GM21717 (cell line): ENCODE results near the gene ALG3.
A peak's percentile ranks its signal among the peaks of the same experiment; 100 is the strongest.
"Not testable (repeated sequence)": the region's sequence is repeated elsewhere in the genome, so short reads cannot be mapped to it uniquely, and the experiment has no call there.

ENCODE experiments used
- ATAC-seq: cut with Tn5 transposase; IDR thresholded peaks from one replicate; pipeline ENCODE4 v1.9.1; 2021; ENCODE audit warnings: mild to moderate bottlenecking, moderate library complexity; ENCODE audit not compliant: unreplicated experiment

ALG3 gene

DNA sequence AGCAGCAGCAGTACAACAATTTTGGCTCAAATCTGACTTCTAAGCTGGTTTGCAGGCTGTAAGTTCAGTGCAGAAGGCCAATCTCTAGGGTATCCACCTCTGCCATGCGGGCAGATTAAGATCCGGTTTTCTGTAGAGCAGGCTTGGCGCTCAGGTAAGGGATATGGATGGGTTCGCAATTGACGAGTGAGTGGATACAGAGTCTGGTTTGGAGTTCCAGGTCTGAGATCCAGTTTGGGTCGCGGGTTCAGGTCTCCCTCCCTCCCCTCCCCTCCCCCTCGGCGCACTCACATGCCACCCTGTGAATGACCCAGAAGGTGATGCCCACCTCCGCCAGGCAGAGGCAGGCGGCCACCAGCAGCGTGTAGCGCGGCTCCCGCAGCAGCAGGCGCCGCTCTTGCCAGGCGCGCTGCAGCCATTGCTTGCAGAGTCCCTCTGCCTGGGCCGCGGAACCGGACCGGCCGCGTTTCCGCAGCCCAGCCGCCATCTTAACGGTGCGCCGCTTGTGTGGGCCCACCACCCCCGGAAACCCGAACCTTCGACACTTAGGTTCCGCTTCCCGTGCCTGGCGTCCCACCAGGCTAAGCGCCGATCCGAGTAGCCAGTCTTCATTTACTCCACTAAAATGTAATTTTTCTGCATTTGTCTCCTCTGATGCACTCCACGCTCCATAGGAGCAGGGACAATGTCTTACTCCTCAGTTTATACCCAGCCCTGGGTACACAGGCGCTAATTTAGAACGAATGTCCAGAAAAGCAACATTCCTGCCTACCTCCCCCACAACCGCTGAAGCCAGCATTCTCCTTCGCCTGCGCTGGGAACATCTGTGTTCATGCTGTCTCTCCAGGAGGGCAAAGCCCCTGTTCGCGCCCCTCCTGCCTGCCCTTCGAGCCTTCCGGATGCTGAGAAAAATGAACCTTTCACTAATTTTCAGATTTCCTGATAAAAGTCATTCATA is at the start of gene ALG3:
ALG3 (minus strand) TSS at position 509 of the 958 bp plus-strand sequence; CDS start at position 487, 22 bp downstream.
- ATAC-seq: peak; percentile 50

DNA sequence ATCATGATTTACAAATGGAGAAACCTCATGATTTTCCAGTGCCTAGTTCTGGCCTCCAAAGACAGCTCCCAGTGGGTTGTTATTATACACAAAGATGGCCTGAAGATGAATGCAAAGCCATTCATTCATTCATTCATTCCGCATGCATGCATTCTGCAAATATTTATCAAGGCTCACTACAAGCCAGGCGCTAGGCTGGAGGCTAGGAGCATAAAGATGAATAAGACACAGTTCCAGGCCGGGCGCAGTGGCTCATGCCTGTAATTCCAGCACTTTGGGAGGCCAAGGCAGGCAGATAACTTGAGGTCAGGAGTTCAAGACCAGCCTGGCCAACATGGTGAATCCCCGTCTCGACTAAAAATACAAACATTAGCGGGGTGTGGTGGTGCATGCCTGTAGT is 47.9 kb upstream of the ALG3 start:
- no peak for ATAC-seq

DNA sequence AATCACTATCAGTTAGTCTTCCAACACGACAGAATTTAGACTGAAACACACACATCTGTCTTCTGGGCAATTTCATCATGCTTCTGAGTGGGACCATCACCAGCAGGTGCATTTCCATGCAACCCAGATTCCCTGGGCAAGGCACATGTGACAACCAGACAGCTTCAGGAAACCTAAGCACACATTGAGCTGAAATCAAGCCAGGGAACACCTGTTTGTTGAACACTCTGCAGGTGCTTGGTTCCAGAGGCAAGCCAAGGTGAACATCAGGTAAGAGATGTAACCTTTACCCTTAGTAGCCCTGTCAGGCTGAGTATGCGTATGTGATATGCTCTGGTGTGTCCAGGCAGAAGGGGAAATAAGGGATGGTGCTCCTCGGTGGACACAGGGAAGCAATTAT is 47.0 kb upstream of the ALG3 start:
- ATAC-seq: no peak

DNA sequence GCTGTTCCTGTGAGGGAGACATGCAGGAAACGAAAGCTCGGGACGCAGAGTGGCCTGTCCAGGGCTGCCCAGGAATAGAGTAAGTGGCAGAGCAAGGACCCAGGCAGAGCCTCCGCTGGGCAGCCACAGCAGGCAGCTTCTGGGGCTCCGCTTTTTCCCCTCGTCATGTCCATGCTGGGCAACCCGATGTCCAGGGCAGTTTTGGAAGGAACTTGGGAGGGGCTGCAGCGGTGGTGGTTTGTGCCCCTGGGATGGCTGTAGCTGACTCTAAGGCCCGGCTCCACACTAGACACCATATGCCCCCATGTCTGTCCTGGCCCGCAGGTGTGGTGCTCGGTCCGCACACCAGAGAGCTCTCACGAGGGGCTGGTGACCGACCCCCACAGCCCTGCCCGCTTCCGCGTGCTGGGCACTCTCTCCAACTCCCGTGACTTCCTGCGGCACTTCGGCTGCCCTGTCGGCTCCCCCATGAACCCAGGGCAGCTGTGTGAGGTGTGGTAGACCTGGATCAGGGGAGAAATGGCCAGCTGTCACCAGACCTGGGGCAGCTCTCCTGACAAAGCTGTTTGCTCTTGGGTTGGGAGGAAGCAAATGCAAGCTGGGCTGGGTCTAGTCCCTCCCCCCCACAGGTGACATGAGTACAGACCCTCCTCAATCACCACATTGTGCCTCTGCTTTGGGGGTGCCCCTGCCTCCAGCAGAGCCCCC is 43.1 kb upstream of the ALG3 start:
- ATAC-seq: no peak

DNA sequence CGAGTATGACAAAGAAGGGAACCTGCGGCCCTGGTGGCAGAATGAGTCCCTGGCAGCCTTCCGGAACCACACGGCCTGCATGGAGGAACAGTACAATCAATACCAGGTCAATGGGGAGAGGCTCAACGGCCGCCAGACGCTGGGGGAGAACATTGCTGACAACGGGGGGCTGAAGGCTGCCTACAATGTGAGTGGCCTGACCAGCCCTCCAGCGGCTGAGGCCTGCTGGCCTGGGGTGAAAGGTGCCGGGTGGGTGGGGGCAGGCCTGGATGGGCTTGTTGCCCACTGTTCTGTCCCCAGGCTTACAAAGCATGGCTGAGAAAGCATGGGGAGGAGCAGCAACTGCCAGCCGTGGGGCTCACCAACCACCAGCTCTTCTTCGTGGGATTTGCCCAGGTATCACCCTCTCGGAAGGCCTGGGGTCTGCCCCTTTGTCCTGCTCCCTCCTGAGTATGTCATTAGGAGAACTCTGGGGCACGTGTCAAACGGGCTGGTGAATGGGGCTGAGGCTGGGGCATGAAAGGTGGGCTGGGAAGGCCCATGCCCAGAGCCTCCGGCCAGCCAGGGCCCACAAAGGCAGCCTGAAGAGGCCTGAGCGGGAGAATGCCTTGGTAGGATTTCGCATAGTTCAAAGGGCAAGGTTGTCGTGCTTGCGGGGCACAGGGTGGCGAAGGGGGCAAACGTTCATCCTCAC is 42.4 kb upstream of the ALG3 start:
- no peak for ATAC-seq

DNA sequence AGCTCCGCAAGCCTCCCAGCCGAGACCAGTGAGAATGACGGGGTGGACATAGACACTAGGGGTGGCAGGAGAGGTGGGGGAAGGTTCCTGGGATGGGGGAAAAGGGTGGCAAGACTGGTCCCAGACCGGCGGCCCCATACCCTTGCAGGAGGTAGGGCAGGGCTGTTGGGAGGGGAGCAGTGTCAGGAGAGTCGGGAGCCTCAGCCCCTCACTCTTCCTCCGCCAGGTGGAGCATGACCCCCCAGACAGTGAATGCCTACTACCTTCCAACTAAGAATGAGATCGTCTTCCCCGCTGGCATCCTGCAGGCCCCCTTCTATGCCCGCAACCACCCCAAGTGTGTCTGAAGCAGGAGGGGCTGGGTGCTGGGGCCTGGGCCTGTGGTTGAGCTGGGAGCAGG is 41.6 kb upstream of the ALG3 start:
- ATAC-seq: no peak

DNA sequence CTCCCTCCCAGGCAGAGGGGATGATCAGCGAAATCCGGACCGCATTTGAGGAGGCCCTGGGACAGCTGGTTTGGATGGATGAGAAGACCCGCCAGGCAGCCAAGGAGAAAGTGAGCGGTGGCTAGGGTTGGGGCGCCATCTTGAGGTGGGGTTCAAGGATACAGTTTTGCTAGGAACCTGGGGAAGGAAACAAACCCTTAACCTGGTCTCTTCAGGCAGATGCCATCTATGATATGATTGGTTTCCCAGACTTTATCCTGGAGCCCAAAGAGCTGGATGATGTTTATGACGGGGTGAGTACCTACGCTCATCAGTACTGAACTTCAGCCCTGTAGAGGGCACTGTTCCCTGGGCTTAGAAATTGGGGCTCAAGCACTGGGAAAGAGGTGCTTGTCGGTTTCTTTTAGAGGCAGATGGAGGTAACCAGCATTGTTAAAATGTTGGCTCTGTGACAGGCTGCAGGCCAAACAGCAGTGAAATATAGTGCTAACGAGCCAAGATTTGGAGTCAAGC is 40.7 kb upstream of the ALG3 start:
- no peak for ATAC-seq

DNA sequence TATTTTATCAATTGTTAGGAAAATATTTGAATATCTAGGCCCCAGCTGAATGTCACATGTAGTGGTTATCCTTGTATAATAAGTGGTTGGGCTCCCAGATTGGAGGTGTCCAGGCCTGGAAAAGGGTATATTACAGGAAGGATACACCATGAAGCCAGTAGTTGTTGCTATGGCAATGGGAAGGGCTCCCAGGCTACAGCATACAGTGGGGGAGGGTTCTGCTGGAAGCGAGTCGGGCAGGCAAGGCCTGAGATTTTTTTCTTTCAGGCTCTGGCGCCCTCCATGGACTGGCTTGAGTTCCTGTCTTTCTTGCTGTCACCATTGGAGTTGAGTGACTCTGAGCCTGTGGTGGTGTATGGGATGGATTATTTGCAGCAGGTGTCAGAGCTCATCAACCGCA is 35.9 kb upstream of the ALG3 start:
- no peak for ATAC-seq

DNA sequence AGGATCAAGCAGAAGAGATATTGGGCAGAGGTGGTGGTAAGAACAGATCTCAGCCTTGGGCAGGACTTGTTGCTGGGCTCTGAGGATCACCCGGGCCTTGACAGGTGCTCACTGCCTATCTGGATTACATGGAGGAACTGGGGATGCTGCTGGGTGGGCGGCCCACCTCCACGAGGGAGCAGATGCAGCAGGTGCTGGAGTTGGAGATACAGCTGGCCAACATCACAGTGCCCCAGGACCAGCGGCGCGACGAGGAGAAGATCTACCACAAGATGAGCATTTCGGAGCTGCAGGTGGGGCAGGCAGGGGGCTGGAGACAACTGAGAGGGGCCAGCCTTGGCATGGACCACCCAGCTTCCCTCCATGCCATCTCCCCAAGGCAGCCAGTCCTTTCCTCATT is 34.9 kb upstream of the ALG3 start:
- no peak for ATAC-seq

DNA sequence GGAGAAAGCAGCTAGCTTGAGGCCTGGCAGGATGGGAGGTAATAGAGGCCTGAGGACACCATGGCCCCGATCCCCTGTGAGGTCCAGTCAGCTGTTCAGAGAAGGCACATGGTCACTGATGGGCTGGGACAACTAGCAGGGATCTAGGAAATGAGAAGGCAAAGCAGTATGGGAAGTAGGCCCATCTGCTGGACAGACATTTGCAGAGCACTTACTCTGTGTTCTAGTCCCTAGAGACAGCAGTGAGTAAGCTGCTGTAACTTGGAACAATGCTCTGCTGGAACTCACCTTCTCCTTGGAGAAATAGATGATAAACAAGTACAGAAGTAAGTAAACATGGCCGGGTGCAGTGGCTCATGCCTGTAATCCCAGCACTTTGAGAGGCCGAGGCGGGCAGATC is 34.2 kb upstream of the ALG3 start:
- ATAC-seq: no peak

DNA sequence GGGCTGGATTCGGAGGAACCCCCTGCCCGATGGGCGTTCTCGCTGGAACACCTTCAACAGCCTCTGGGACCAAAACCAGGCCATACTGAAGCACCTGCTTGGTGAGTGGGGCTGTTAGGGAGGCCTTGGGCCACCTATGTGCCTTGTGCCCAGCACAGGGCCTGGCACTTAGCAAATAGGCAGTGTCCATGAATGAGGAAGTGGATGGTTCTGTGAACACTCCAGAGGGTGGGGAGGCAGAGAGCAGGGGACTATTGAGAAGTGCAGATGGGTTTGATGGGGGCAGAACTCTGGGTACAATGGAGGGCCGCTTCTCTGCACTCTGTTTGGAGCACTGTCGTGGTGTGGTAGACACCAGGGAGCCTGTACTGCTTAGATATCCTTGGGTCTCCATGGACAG is 28.6 kb upstream of the ALG3 start:
- no peak for ATAC-seq

DNA sequence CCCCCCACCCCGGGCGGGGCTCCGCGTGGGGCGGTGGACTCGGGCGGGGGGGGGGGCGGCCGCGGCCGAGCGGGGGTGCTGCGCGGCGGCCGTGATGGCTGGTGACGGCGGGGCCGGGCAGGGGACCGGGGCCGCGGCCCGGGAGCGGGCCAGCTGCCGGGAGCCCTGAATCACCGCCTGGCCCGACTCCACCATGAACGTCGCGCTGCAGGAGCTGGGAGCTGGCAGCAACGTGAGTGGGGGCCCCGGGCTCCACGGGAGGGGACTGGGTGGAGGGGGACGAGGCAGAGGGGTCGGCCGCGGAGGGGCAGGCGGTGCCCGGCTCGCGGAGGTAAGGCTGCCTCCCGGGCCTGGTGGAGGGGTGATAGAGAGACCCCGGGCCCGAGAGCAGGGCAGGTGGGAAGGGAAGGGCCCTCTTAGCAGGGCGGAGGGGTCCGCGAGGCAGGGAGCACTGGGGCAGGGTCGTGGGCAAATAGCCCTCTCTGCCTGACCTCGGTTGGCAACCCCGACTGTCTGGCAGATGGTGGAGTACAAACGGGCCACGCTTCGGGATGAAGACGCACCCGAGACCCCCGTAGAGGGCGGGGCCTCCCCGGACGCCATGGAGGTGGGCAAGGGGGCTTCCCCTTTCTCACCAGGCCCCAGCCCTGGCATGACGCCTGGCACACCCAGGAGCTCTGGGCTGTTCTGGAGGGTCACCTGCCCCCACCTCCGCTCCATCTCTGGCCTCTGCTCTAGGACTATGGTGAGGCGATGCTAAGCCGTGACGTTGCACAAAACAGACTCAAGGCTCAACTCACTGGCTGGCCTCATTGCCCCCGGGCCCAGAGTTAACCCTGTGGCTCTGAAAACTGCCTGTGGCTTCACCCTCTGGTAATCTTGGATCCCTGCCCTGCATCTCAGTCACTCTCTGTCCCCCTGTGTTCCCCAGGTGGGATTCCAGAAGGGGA is 27.5 kb upstream of the ALG3 start, which contains the start of gene ECE2:
ECE2 (plus strand) TSS at position 62 of the 950 bp plus-strand sequence; CDS start at position 194, 132 bp downstream.
- ATAC-seq: no peak

DNA sequence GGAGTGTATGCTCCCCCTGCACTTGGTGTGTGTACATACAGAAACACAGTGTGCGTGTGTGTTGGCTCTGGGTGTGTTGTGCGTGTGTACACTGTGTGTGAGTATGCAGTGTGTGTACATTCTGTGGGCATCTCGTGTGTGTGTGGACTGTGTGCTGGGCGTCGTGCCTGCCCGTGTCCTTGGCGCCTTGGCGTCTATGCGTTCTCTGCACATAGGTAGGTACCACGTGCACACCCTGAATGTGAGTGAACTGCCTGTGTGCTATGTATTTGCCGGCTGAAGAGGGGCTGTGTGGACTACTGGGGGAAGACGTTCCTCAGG is 26.6 kb upstream of the ALG3 start:
- ATAC-seq: no peak

DNA sequence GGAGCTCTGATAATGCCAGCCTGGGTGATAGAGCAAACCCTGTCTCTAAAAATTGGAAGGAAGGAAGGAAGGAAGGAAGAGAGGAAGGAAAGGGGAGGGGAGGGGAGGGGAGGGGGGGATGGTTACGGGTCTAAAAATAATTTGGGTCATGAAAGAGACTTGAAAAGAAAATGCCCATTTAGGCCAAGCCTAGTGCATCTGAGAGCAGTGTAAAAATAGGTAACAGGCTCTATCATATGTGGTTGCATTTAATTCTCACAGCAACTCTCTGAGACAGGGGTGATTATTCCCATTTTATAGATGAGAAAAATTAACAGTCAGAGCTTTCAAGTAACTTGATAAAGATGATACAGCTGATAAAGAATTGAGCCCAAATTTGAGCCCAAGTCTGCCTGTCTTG is 23.5 kb upstream of the ALG3 start:
- ATAC-seq: no peak

DNA sequence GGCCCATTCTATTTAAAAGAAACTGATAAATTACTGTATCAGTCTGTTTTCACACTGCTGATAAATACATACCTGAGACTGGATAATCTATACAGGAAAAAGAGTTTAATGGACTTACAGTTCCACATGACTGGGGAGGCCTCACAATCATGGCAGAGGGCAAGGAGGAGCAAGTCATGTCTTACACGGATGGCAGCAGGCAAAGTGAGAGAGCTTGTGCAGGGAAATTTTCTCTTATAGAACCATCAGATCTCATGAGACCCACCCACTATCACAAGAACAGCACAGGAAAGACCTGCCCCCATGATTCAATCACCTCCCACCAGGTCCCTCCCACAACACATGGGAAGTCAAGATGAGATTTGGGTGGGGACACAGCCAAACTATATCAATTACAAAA is 18.5 kb upstream of the ALG3 start:
- not testable (repeated sequence) for ATAC-seq

DNA sequence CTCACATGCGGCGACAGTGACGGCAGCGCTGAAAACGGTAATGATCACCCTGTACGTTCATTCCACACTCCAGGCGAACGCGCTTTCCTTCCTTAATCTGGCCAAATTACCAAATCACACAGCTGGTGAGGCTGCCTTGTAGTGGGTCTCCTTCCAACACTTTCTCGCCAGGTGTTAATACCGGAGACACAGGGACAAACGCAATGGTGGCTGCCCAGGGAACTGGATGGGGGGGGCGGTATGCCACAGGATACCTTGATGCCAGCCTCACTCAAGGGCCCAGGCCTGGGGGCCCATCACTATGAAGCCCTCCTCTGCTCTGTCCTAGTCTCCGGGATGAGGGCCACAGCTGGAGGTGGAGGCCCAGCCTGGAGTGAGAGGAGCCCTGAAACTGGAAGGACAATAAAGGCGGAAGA is 14.0 kb upstream of the ALG3 start:
- ATAC-seq: no peak

DNA sequence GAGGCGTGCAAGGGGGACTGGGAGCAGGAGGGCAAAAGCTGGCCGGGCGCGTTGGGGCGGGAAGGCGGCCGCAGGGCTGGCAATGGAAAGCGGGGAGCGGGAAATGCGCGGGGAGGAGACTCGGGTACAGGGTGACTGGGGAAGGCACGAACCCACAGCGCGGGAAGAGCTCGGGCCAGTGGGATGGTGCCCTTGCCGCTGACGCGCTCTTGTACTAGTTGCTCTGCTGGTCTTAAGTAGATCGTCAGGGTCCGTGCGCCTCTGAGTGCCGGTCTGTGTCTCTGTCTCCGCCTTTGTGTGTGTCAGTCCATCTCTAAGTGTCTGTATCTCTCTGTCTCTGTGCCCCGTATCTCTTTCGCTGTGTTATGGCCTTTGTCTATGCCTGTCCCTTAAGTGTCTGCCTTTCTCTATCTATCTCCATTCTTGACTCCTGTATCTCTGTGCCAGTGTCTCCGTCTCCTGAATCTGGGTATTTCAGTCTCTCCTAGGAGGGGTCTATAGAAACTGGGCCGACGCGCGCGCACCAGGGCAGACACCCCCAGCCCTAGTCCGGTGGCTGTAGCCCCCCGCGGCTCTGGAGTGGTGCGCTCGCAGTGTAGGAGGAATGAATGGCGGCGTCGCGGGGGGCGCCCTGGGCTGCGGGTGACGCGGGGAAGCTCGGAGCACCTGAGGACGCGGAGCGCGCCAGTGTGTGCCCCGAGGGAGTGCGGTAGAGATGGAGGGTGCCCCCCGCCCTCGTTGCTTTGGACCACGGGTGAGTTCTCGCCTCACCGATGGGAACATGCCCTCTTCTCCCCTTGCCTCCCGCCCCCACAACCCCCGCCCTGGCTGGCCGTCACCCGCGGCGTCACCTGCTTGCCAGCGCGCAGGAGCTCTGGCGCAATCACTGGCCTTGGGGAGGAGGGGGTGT is 13.3 kb upstream of the ALG3 start:
- ATAC-seq: no peak

DNA sequence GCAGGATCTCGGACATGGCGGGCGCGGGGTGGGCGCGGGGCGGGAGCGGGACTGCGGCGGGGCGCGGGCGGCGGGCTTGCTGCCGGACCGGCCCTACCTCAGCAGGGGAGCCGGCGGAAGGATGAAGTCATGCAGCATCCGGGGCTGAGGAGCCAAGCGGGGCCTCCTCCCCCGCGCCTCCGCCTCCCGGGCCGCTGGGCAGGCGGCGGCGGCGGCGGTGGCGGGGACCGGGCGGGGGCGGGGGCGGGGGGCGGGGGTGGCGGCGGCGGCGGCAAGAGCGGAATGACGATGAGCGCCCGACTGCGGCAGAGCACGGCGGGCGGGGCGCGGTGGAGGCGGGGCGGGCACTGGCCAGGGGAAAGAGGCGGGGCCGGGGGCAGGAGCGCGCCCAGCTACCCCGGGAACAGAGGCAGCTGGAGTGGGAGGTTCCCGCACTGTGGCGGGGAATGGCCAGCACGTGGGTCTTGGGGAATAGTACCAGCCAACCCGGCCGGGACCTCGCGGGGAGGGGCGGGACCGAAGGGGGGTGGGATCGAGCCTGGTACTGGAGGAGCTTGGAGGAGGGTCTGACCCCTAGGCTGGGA is 12.6 kb upstream of the ALG3 start, which contains the start of gene CAMK2N2:
CAMK2N2 (minus strand) TSS at position 284 of the 584 bp plus-strand sequence; CDS start at position 16, 268 bp downstream.
- no peak for ATAC-seq
